ENCODE results near the gene AMBRA1. TPM values are rescaled to one million over a fixed set of nuclear protein-coding genes. Genes with fewer than 3 reads are reported as not detected.

The AMBRA1 gene
- total and polyA plus RNA-seq, 2 of the 8 experiments (the other 6 are each of a cell fraction or from before 2014, with no cell fraction given), result 14.2 to 37.4 TPM

DNA sequence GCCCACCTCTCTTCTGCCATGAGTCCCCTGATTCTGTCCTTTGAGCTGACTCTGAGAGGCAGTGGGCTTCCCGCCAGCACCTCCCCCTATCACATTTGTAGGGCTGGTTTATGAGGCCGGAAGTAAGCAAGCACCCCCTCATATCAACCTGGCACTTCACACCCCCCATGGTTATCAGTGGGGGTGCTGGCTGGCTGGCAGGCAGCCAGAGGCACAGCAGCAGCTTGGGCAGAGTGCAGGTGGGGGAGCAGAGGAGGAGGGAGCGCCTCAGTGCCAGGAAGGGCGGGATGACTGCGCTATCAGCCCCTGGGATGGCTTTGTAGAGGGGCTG, 179.4 kb downstream of the AMBRA1 start:
- Histone ChIP-seq H4K91ac (replicated peaks; ENCODE audit: insufficient read length, low read length) (no peak overlapping the region), H3K4me3 (ENCODE audit: extremely low read depth in 1 of 4, insufficient read depth in 2 of 4, low read depth in 3 of 4, low read length in 4 of 4) (no peak overlapping the region), H2BK20ac (ENCODE audit: low read length) (no peak overlapping the region), H3K23me2 (ENCODE audit: low read depth, low read length) (no peaks in the 10 kb centered on the region), H4K20me1 (replicated peaks in 1 of 2; ENCODE audit: control insufficient read depth in 1 of 2, insufficient read depth in 2 of 2, low read length in 2 of 2) (no peaks in the 10 kb centered on the region), H2BK5ac (ENCODE audit: low read depth, low read length) (no peak overlapping the region), H3K4me1 (replicated peaks in 1 of 4; ENCODE audit: control insufficient read depth in 3 of 4, insufficient read depth in 4 of 4, low read length in 3 of 4) (peaks cover 0 to 4% (median 0%) of the 10 kb centered on the region in 4 experiments; a peak in 1 of 7 replicates), H3K79me2 (ENCODE audit: control insufficient read depth in 1 of 2, insufficient read depth in 2 of 2, low read length in 2 of 2) (no peaks in the 10 kb centered on the region), H3K4me2 (ENCODE audit: insufficient read depth in 1 of 2, low read depth in 2 of 2, low read length in 2 of 2) (no peak overlapping the region), H3K56ac (replicated peaks; ENCODE audit: insufficient read length, low read depth, low read length) (no peak overlapping the region), H2BK120ac (replicated peaks; ENCODE audit: low read depth, low read length) (no peak overlapping the region), H3K9me3 (ENCODE audit: insufficient read depth in 2 of 2, low read depth in 1 of 2, low read length in 1 of 2) (no peaks in the 10 kb centered on the region), H2BK12ac (ENCODE audit: low read depth, low read length) (no peak overlapping the region), H2BK15ac (ENCODE audit: low read length) (no peak overlapping the region), H3K79me1 (ENCODE audit: low read depth, low read length) (no peaks in the 10 kb centered on the region), H4K8ac (ENCODE audit: extremely low read depth, insufficient read depth, low read length) (no peak overlapping the region), H2AFZ (ENCODE audit: low read length) (no peak overlapping the region), H4K5ac (ENCODE audit: insufficient read length, low read depth, low read length) (no peak overlapping the region), H3K4ac (replicated peaks; ENCODE audit: insufficient read length, low read depth, low read length) (no peak overlapping the region), H3K27ac (ENCODE audit: low read depth, low read length) (no peak overlapping the region), H3K18ac (ENCODE audit: extremely low read depth, low read length) (no peak overlapping the region), H3K14ac (ENCODE audit: insufficient read length) (no peak overlapping the region), H3K23ac (ENCODE audit: insufficient read length) (no peak overlapping the region), H3K36me3 (ENCODE audit: control insufficient read depth in 2 of 4, insufficient read depth in 4 of 4, low read length in 3 of 4) (peaks cover 0 to 3% (median 0%) of the 10 kb centered on the region in 4 experiments; a peak in 3 of 8 replicates), H3K27me3 (replicated peaks in 1 of 4; ENCODE audit: control insufficient read depth in 3 of 4, extremely low read depth in 1 of 4, insufficient read depth in 3 of 4, low read length in 3 of 4) (no peaks in the 10 kb centered on the region), H3K9ac (replicated peaks in 1 of 4; ENCODE audit: extremely low read depth in 1 of 4, low read depth in 3 of 4, low read length in 3 of 4) (no peak overlapping the region), H2AK5ac (ENCODE audit: low read depth, low read length) (no peak overlapping the region)
- CTCF ChIA-PET (ENCODE audit: partially characterized antibody), result interaction anchor here (0.6 to 3.1 kb wide), 8 partner anchors 9 to 117 kb away, joined by 3 to 17 read pairs (median 4); partner anchors contain the start of gene CHRM4
- FAIRE-seq (no peak), DNase-seq (ENCODE audit: low read depth in 1 of 2, low spot score in 2 of 2) (no peak)
- 98% methylated on average over 5 of the region's 5 CpGs; no CpG with 5 or more reads in 1 of the 2 experiments for WGBS, 2 experiments (ENCODE audit: extremely low coverage in 1 of 2, insufficient coverage in 1 of 2, insufficient read length in 1 of 2, insufficient replicate concordance in 2 of 2, low coverage in 1 of 2, low lambda C conversion rate in 2 of 2, missing lambda C conversion rate in 1 of 2)
- POLR2A ChIA-PET (ENCODE audit: partially characterized antibody), result no interaction called here
- TF ChIP-seq SIRT6 (IDR thresholded peaks at IDR 0.05; ENCODE audit: low read length), result no peak

All from H1 (cell line).